Stromal cell of bone marrow (primary cell): ENCODE data around the gene CTSO.
A peak's percentile ranks its signal among the peaks of the same experiment; 100 is the strongest.
"Not testable (repeated sequence)": the region's sequence is repeated elsewhere in the genome, so short reads cannot be mapped to it uniquely, and the experiment has no call there.

Experiments used
- DNase-seq: peaks from one replicate; pipeline ENCODE4 v3.0.0-alpha.2; 2012; ENCODE audit warnings: low read depth

The CTSO gene

DNA sequence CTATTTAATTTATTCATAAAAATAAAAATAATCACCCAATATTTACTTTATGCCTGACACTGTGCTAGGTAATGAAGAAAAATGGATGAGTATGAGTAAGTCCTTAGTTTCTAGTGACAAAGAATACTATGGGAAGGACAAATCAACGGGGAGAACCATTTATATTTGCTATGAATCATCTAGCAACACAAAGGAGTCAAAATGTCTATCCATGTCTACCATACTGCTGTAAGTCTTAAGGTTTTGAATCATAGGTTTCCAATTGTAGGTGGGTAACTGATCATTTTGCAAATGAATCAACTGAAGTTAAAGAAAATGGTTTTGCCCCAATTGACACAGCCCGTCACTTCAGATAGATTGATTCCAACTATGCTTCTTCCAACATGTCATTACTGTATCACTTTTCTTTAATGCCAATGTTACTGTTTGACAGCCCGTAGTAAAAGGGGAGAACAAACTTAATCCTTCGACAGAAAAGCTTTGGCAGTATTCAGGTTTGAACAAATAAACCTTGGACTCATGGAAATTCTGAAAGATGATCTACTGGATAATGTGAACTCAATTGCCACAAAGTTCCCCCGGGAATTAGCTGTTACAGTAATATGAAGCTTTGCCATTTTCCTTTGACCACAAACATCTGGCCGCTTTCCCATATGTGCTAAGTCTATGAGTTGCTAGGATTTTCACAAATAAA is 47.0 kb downstream of the CTSO start:
- peak; percentile 100 for DNase-seq

DNA sequence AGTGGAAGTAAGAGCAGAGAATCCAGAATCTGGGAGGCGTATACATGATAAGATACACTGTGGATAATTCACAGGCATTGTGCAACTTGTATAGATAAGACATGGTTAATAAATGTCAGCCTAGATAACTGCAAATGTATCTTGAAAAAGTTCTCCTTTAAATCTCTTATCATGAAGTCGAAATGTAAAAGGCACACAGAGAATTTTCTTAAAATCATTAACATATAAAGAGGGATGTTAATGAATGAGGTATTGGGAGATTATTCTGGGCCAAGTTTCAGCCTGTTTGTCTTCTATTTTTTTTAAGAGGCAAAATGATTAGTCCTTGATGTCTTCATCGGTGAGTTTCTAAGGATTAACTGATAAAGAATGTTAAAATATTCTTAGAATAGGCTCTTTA is 49.3 kb downstream of the CTSO start:
- DNase-seq: no peak

DNA sequence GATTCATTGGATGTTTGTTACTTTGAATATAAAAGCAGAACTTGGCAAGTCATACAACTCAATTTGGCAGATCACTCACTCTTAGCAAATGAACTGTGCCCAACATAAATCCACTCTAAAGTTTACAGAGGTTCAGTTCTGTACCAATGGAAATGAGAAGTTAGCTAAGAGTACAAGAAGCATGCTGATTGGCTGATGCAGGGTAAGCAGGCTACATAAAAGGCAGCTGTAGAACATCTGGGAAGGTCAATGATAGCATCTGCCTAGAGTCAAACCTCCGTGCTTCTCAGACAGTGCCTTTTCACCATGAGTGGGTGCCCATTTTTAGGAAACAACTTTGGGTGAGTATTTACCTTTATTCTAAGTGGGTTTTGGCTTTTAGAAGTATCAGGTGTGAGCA is 50.2 kb downstream of the CTSO start, which contains the start of gene TDO2:
Gene TDO2, plus strand, starts transcription at position 244 of the 400 bp plus-strand sequence. Its CDS starts 63 bp downstream, at position 307.
- no peak for DNase-seq

DNA sequence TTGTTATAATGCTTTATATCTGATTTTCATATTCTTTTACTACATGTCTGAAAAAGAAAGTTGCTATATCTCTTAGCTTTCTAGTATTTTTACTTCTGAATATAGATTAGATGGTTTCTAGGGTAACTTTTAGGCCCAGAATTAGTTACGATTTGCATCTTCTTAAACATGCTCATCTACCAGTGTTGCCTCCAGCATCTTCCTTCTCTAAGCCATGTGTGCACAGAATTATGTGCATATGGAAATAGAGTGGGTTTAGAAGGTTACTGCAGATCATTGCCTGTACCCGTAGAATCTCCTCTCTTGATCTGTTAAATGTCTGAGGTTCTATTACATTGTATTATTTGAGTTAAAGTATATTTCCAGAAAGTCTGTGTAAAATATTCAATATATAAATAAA is 52.7 kb downstream of the CTSO start:
- no peak for DNase-seq

DNA sequence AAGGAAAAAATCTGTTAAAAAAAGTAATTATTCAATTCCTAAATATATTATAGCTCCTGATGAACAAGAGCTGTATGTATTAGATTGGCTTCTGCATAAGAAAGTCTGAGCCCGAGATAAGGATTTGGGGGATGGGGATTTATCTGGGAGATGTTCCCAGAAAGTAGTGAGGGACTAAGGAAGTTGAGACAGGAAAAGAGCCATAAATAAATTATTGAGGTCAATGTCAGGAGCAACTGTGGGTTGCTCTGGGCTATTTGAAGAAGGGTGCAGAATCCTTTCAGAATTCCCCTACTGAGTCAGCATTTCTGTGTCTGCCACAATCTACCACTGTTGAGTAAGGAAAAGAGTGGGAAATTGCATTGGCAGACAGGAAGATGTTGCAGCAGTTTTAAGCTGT is 53.3 kb downstream of the CTSO start:
- peak; percentile 80 for DNase-seq

DNA sequence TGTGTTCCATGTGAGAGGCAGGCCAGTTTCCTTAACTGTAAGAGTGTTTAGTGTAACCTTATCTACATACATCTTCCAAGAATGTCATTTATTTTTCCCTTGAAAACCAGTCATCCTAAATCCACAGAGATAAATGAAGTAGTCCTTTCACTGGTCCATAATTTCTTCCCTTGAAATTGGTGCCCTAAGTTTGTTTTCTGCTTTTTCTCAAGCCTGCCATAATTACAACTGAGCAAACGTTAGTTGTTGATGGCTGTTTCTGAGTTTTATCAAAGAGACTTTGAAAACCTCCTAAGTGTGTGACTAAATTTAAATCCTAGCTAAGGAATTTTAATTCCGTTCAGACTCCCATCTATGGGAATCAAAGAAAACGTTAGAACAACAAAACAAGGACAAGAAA is 53.8 kb downstream of the CTSO start:
- no peak for DNase-seq

DNA sequence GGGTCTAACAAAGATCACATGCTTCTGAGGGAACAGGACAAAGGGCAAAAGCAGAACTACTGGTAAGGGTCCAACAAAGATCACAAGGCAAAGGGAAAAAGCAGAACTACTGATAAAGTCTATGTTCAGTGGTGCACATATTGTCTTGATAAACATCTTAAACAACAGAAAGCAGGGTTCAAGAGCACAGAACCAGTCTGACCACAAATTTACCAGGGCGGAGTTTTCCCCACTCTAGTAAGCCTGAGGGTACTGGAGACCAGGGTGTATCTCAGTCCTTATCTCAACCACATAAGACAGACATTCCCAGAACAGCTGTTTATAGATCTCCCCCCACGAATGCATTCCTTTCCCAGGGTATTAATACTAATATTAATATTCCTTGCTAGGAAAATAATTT is 55.3 kb downstream of the CTSO start:
- not testable (repeated sequence) for DNase-seq

DNA sequence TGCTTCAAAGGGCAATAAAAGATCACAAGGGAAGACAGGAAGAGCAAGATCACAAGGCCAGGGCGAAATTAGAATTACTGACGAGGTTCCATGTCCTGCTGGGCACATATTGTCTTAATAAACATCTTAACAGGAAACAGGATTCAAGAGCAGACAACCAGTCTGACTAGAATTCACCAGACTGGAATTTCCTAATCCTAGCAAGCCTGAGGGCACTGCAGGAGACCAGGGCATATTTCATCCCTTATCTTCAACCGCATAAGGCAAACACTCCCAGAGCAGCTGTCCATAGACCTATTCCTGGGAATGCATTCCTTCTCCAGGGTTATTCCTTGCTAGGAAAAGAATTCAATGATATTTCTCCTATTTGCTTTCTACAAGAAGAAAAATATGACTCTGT is 62.6 kb downstream of the CTSO start:
- no peak for DNase-seq

DNA sequence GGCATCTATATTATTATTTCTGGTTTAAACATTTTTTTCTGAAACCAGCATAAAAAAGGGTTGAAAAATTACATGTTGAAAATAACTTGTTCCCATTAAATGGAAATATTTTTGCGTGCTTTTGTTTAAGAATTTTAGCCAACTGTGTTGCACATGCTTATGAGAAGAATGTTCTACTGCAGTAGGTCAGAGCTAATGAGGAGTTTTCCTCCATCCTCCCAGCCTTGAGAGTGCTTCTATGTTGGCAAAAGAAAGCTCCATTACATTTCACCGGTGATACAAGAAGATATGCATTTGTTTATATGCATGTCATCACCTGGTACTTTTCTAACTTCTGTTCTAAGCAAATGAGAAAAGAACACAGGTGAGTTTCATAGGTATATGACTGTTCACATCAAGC is 63.7 kb downstream of the CTSO start:
- DNase-seq: no peak

DNA sequence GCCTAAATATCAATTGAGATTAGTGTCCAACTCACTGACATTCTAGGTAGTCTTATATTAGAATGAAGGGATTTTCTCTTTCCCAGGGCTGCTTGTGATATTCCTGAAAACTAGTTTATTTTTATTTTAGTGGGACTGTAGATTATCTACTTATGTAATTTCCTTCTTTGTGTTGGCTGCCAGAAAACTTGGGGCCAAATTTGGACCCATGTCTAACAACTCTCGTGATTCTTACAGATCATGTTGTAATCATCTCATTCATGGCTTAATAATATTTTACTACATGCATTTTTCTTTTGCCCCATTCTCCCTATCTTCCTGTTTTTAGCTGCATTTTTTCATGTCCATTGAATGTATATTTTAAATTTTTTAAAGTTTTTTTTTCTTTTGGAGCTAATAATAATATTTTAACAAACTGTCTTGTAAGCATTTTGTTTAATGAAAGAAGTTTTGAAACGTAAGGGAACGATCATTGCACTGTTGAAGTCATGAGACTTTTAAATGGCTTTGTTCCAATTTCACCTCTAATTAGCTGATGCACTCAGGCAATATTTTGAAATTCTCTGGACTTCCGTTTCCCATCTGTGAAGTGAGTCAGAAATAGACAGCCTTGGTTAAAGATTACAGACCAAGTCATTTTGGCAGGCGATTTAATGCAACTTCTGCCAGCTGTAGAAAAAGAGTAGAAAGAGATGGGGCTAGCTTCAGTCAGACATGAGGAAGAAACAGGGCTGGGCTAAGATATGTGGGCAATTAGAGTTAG is 64.5 kb downstream of the CTSO start:
- peak; percentile 95 for DNase-seq

DNA sequence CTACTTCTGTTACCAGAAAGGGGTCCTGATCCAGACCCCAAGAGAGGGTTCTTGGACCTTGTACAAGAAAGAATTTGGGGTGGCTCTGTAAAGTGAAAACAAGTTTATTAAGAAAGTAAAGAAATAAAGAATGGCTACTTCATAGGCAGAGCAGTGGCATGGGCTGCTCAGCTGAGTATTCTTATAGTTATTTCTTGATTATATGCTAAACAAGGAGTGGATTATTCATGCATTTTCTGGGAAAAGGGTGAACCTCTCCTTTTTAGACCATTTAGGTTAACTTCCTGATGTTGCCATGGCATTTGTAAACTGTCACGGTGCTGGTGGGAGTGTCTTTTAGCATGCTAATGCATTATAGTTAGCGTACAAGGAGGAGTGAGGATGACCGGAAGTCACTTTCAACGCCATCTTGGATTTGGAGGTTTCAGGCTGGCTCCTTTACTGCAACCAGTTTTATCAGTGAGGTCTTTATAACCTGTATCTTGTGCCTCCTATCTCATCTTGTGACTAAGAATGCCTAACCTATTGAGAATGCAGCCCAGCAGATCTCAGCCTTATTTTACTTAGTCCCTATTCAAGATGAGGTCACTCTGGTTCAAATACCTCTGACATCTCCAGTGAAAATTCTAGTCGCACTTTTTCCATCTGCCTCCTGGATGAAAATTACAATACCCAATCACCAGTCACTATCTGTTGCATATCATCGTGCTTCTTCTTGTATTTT is 65.7 kb downstream of the CTSO start:
- no peak for DNase-seq

DNA sequence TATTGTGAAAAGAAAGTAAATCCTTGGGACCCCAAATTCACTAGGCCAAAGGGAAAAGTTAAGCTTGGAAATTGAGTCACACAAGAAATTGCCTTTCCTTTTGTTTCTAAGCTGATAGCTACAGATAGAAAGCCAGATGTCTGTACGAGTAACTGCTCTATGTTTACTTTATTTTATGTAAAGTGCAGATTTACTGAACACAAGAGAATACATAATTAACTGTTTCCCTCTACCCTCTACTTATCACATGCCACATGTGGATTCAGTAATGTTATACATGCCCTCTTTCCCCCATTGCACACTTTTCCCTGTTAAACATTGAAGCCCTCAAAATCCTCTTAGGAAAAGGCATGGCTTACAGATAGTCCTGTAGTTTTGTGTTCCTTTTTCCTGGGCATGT is 66.6 kb downstream of the CTSO start:
- no peak for DNase-seq

DNA sequence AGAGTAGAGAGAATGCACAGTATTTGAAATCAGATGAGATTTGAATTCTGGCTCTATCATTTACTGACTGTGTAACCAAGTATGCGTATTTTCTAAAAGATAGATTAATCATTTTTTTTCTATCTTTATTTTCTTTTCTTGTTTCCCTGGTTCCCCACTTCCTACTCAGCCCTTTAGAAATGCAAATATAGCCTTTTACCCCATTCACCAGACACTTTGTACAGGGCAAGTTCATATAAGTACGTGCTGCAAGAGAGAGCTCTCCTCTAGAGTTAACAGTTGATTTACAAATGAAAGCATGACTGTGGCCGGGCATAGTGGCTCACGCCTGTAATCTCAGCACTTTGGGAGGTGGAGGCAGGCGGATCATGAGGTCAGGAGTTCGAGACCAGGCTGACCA is 68.0 kb downstream of the CTSO start:
- DNase-seq: no peak

DNA sequence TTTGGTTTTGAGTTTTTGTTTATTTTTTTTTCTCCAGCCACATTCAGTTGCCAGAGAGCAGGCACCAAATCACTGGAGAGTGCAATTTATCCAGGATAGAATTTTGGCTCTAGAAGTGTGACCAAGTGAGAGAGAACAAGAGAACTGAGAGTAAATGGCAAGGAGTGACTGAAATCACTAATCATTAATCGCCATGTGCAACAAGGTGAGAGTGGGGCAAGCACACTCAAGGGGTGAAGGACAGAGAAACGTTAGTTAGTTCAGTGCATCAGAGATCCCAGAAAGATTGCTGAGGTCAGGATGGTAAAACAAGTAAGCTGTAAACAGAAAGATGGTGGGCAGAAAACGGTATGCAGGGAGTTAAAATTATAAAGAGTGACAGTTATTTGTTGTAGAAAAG is 69.8 kb downstream of the CTSO start:
- DNase-seq: no peak

DNA sequence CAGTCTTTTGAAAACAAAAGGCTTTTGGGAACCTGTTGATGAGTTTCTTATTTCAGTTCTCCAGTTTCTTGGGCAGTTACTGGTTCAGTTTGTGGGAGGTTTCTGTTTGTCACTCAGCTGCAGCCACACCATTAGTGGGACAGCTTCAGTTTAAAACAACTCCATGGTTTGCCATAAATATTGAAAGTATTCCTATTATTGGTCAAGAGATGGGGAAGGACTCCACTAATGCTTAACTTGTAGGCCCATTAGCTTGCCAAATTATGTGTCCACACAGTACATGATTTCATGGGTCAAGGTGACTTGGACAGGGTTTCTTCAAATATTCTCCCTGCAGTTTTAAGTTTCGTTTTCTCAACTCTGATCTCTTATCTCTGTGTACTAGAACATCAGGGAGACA is 72.1 kb downstream of the CTSO start:
- DNase-seq: no peak

DNA sequence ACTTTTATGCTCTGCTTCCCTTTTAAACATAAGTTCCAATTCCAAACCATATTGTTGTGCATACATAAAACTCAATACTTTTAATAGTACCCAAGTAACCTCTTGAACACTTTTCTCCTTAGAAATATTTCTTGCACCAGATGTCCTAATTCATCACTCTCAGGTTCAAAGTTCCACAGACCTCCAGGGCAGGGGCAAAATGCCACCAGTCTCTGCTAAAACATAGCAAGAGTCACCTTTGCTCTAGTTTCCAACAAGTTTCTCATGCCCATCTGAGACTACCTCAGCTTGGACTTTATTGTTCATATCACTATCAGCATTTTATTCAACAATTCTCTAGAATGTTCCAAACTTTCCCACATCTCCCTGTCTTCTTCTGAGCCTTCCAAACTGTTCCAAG is 73.9 kb downstream of the CTSO start:
- no peak for DNase-seq

DNA sequence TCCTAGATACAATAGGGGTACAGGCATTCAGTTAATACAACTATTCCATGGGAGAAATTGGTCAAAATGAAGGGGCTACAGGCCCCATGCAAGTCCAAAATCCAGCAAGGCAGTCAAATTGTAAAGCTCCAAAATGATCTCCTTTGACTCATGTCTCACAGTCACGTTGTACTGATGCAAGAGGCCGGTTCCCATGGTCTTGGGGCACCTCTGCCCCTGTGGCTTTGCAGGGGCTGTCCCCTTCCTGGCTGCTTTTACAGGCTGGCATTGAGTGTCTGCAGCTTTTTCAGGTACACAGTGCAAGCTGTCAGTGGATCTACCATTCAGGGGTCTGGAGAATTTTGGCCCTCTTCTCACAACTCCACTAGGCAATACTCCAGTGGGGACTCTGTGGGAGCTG is 75.1 kb downstream of the CTSO start:
- no peak for DNase-seq

DNA sequence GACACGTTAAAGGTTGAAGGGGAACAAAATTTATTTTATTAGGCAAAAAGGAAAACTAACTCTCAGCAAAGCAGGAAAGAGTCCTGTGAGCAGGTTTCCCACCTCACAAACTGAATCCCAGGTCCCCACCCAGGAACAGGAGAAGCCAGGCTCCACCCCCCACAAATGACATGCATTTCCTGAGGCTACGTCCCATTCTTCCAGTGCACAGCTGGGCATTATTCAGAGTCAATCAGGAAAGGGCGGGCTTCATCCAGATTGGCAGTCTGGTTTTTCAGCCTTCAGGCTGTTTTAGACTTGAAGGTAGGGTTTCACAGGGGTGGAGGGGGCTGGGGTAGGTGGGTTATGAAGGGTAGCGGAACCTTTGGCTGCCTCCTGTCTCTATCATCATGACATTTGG is 75.7 kb downstream of the CTSO start:
- no peak for DNase-seq

DNA sequence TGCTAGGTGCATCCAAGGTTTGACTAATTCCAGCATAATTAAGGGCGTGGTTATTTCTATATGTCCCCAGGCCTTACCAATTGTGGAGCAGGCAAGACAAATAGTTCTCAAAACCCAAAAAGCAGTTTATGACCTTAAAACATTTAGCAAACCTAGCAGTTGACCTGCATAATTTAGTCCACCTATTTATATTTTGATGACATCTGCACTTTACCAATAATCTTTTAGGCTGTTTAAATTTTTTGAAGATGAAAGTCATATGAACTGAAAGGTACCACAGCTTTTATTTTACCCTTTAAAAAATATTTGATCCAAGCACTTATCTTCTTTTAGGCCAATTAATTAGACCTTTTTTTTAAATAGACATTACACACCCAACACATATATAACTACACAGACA is 77.8 kb downstream of the CTSO start:
- no peak for DNase-seq
